HL-60 (cell line): ENCODE measurements around the gene DYNC2I2.

Experiments used
- GABPA ChIP-seq: IDR thresholded peaks from 2 replicates; pipeline ENCODE4 v1.6.1; 2012; ENCODE audit warnings: low read depth
- POLR2AphosphoS5 ChIP-seq: IDR thresholded peaks from 2 replicates; pipeline ENCODE4 v1.6.1; 2012; ENCODE audit warnings: low read depth
- SPI1 ChIP-seq: IDR thresholded peaks from 2 replicates; pipeline ENCODE4 v1.6.1; 2012; ENCODE audit warnings: low read depth, mild to moderate bottlenecking, borderline replicate concordance
- TF ChIP-seq, protein P1 (sequence below): IDR thresholded peaks from one replicate; pipeline ENCODE4 v1.5.1; 2011; ENCODE audit warnings: low read length, control low read depth, inconsistent platforms; ENCODE audit not compliant: insufficient read depth
- TF ChIP-seq, protein P2 (sequence below): IDR thresholded peaks from 2 replicates; pipeline ENCODE4 v1.6.1; 2012; ENCODE audit warnings: low read depth; ENCODE audit not compliant: insufficient replicate concordance

DNA sequence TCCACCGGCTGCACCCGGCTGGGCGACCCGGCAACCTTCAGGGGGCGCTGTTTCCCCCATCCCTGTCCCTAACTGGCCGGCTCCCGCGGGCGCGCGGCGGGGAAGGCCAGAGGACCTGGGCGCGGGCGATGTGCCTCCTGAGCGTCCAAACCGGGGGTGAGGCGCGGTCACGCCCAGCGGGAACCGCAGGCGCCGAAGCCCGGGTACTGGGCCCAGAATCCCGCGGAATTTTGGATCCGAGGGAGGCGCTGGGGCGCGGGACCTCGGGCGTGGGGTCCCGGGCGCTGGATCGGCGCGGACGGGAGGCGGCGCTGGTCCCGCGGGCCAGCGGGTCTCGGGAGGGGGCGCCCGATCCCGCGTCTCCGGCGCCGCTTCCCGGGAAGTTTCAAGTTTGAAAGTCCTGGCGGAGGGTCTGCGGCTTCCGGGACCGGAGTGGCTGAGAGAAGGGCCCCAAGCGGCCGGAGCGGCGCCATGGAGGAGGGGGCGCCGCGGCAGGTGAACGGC is 45.9 kb upstream of the DYNC2I2 start, which contains the start of gene PKN3:
- TF ChIP-seq POLR2AphosphoS5 (peak; percentile 14; the same call in 1 of the 2 replicates), GABPA (no peak), SPI1 (no peak)
- TF ChIP-seq, protein P1, sequence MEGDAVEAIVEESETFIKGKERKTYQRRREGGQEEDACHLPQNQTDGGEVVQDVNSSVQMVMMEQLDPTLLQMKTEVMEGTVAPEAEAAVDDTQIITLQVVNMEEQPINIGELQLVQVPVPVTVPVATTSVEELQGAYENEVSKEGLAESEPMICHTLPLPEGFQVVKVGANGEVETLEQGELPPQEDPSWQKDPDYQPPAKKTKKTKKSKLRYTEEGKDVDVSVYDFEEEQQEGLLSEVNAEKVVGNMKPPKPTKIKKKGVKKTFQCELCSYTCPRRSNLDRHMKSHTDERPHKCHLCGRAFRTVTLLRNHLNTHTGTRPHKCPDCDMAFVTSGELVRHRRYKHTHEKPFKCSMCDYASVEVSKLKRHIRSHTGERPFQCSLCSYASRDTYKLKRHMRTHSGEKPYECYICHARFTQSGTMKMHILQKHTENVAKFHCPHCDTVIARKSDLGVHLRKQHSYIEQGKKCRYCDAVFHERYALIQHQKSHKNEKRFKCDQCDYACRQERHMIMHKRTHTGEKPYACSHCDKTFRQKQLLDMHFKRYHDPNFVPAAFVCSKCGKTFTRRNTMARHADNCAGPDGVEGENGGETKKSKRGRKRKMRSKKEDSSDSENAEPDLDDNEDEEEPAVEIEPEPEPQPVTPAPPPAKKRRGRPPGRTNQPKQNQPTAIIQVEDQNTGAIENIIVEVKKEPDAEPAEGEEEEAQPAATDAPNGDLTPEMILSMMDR, result peak; percentile 62
- TF ChIP-seq, protein P2, sequence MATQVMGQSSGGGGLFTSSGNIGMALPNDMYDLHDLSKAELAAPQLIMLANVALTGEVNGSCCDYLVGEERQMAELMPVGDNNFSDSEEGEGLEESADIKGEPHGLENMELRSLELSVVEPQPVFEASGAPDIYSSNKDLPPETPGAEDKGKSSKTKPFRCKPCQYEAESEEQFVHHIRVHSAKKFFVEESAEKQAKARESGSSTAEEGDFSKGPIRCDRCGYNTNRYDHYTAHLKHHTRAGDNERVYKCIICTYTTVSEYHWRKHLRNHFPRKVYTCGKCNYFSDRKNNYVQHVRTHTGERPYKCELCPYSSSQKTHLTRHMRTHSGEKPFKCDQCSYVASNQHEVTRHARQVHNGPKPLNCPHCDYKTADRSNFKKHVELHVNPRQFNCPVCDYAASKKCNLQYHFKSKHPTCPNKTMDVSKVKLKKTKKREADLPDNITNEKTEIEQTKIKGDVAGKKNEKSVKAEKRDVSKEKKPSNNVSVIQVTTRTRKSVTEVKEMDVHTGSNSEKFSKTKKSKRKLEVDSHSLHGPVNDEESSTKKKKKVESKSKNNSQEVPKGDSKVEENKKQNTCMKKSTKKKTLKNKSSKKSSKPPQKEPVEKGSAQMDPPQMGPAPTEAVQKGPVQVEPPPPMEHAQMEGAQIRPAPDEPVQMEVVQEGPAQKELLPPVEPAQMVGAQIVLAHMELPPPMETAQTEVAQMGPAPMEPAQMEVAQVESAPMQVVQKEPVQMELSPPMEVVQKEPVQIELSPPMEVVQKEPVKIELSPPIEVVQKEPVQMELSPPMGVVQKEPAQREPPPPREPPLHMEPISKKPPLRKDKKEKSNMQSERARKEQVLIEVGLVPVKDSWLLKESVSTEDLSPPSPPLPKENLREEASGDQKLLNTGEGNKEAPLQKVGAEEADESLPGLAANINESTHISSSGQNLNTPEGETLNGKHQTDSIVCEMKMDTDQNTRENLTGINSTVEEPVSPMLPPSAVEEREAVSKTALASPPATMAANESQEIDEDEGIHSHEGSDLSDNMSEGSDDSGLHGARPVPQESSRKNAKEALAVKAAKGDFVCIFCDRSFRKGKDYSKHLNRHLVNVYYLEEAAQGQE, result no peak
